Colonic mucosa (tissue), 4 donors: ENCODE measurements around the gene TTC39A. TPM values are rescaled to one million over a fixed set of nuclear protein-coding genes. Genes with fewer than 3 reads are reported as not detected.

ENCODE experiments used
- DNase-seq: peaks from one replicate; pipeline ENCODE4 v3.0.0-alpha.2; 2020
- H3K27ac ChIP-seq: fragments of 200-600 bp; one replicate; pipeline ENCODE4 v1.8.0; 2021
- H3K27me3 ChIP-seq: fragments of 200-600 bp; one replicate; pipeline ENCODE4 v1.8.0; 2021
- H3K36me3 ChIP-seq: fragments of 200-600 bp; one replicate; pipeline ENCODE4 v1.8.0; 2021
- H3K4me1 ChIP-seq: fragments of 200-600 bp; one replicate; pipeline ENCODE4 v1.8.0; 2021; ENCODE audit warnings: mild to moderate bottlenecking
- H3K4me3 ChIP-seq: fragments of 200-600 bp; one replicate; pipeline ENCODE4 v1.8.0; 2021
- H3K9ac ChIP-seq, 2 donors: one replicate each; pipeline ENCODE4 v1.7.0; 2013; ENCODE audit warnings: control low read depth in 2 of 2, low read depth in 2 of 2, low read length in 2 of 2
- H3K9me3 ChIP-seq: fragments of 200-600 bp; one replicate; pipeline ENCODE4 v1.8.0; 2021
- intact Hi-C: fragments of 100-400 bp; cut with DNase I; formaldehyde crosslinking; loops from one replicate; pipeline ENCODE4 v1.14.1; 2022
- total RNA-seq, 2 donors: library from RNA; stranded (reverse); fragmentation: NEBNext Ultra II Directional in 1 of 2; extraction: Animal tissue kit (Norgen Biotek cat#: 25700) in 1 of 2; gene quantifications; one replicate each; pipeline ENCODE4 v1.2.1, GENCODE V29; 2021
- TF ChIP-seq, protein P1 (sequence below): fragments of 200-600 bp; IDR thresholded peaks from one replicate; pipeline ENCODE4 v1.8.0; 2022; ENCODE audit warnings: antibody characterized with exemption, mild to moderate bottlenecking
- donor health status: healthy.
- donor health status: DM: no; HTN: no; CAD: no.
- donor health status: DM: no; HTN: no; CAD: no.

Gene TTC39A
- total RNA-seq, 2 donors from 2014 or later, result 95.2 to 148 TPM

DNA sequence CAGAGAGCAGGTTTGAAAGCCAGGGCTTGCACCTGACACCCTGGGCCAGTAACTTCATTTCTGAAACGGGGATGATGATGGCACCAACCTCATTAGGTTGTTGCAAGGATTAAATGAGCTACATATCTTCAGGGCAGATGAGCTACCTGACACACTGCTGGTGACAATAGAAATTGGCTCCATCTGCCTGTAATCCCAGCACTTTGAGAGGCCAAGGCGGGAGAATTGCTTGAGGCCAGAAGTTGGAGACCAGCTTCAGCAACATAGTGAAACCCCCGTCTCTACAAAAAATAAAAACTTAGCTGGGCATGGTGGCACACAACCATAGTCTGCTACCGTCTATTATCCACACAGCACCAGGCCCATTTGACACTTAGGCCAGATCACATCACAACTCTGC is 6.3 kb upstream of the TTC39A start:
- no peaks in the 10 kb centered on the region for H3K9me3 ChIP-seq
- no peak overlapping the region for H3K9ac ChIP-seq
- no peak for DNase-seq
- TF ChIP-seq, protein P1, sequence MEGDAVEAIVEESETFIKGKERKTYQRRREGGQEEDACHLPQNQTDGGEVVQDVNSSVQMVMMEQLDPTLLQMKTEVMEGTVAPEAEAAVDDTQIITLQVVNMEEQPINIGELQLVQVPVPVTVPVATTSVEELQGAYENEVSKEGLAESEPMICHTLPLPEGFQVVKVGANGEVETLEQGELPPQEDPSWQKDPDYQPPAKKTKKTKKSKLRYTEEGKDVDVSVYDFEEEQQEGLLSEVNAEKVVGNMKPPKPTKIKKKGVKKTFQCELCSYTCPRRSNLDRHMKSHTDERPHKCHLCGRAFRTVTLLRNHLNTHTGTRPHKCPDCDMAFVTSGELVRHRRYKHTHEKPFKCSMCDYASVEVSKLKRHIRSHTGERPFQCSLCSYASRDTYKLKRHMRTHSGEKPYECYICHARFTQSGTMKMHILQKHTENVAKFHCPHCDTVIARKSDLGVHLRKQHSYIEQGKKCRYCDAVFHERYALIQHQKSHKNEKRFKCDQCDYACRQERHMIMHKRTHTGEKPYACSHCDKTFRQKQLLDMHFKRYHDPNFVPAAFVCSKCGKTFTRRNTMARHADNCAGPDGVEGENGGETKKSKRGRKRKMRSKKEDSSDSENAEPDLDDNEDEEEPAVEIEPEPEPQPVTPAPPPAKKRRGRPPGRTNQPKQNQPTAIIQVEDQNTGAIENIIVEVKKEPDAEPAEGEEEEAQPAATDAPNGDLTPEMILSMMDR, result no peak
- H3K4me3 ChIP-seq, result no peak overlapping the region
- no peaks in the 10 kb centered on the region for H3K4me1 ChIP-seq
- H3K36me3 ChIP-seq, result no peaks in the 10 kb centered on the region
- H3K27ac ChIP-seq, result no peak overlapping the region
- intact Hi-C loops, result no loop called here
- H3K27me3 ChIP-seq, result no peaks in the 10 kb centered on the region

DNA sequence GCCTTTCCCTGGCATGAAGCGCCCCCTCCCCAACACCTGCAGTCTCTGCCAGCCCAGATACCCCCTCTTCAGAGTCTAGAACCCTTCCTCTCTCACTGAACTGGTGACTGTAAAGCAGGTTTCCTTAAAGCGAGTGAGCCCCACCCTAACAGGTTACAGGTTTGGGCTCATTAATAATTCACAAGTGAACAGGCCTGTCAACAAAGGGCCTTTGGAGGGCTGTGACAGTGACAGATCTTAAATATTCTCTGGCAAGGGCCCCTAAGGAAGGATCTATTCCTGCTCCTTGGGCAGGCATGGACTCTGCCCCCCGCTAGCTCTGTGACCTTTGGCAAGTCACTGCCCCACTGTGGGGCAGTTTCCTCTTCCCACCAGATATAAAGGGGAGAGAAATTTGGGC is 5.6 kb upstream of the TTC39A start:
- H3K27me3 ChIP-seq, result no peaks in the 10 kb centered on the region
- H3K27ac ChIP-seq, result no peak overlapping the region
- H3K9ac ChIP-seq, result no peak overlapping the region
- peaks cover 4% of the 10 kb centered on the region for H3K4me1 ChIP-seq
- no peaks in the 10 kb centered on the region for H3K9me3 ChIP-seq
- TF ChIP-seq, protein P1, result no peak
- DNase-seq, result peak; percentile 52
- H3K4me3 ChIP-seq, result no peak overlapping the region
- intact Hi-C loops, result no loop called here
- H3K36me3 ChIP-seq, result no peaks in the 10 kb centered on the region

- Histone ChIP-seq H3K4me1 (peaks cover 11% of the 10 kb centered on the region), H3K27me3 (no peaks in the 10 kb centered on the region), H3K4me3 (peak overlapping the region; percentile 45), H3K36me3 (no peaks in the 10 kb centered on the region), H3K9me3 (no peaks in the 10 kb centered on the region), H3K27ac (peak overlapping the region; percentile 65), H3K9ac (peak overlapping the region in 1 of 2 donors; percentile 89)
- intact Hi-C loops, result no loop called here
- TF ChIP-seq, protein P1, result no peak
- DNase-seq, result peak; percentile 71
Observed at GRCh38 chr1:51331206-51332100, 1.1 kb upstream of the TTC39A start.

- intact Hi-C loops, result no loop called here
- Histone ChIP-seq H3K4me3 (peak overlapping the region; percentile 32), H3K36me3 (no peaks in the 10 kb centered on the region), H3K27me3 (no peaks in the 10 kb centered on the region), H3K27ac (peak overlapping the region; percentile 72), H3K9me3 (no peaks in the 10 kb centered on the region), H3K4me1 (peaks cover 11% of the 10 kb centered on the region), H3K9ac (peak overlapping the region; percentile 62 to 85)
- TF ChIP-seq, protein P1, result no peak
- peak; percentile 83 for DNase-seq
Observed at GRCh38 chr1:51329443-51330325, 678 bp downstream of the TTC39A start.

- H3K27ac ChIP-seq, result peak overlapping the region; percentile 72
- DNase-seq, result no peak
- no peaks in the 10 kb centered on the region for H3K36me3 ChIP-seq
Observed at GRCh38 chr1:51328926-51329325, 1.4 kb downstream of the TTC39A start.

More at GRCh38 chr1:51328926-51329325, 1.4 kb downstream of the TTC39A start:
- Histone ChIP-seq H3K27me3 (no peaks in the 10 kb centered on the region), H3K9me3 (no peaks in the 10 kb centered on the region), H3K4me1 (peaks cover 11% of the 10 kb centered on the region), H3K4me3 (peak overlapping the region; percentile 32), H3K9ac (peak overlapping the region in 1 of 2 donors; percentile 85)
- intact Hi-C loops, result no loop called here
- TF ChIP-seq, protein P1, result no peak
